Measurements from ENCODE around the gene CACNA1A.

- TF ChIP-seq CTCF (IDR thresholded peaks at IDR 0.05): no peak
- no peak for TF ChIP-seq POLR2A (IDR thresholded peaks at IDR 0.05)
These were observed 155.5 kb downstream of the CACNA1A start for GRCh38 chr19:13350759-13351158.

All from esophagus squamous epithelium (tissue), 4 donors.